K562 (cell line): ENCODE data around the gene PLEKHN1. TPM values are rescaled to one million over a fixed set of nuclear protein-coding genes. Genes with fewer than 3 reads are reported as not detected.

Source experiments
- BACH1 ChIP-seq: fragments of 200-800 bp; sonication (Bioruptor generic); IDR thresholded peaks from 2 replicates; pipeline ENCODE4 v1.6.1; 2016; ENCODE audit warnings: missing genetic modification characterization, missing compliant biosample characterization
- CCAR2 ChIP-seq: fragments of 200-400 bp; formaldehyde crosslinking; IDR thresholded peaks from 2 replicates; pipeline ENCODE4 v1.6.1; 2017; ENCODE audit warnings: mild to moderate bottlenecking, low read depth, low read length
- E4F1 ChIP-seq: fragments of 250-450 bp; sonication (Bioruptor Pico); IDR thresholded peaks from 2 replicates; pipeline ENCODE4 v1.5.0; 2021; ENCODE audit warnings: mild to moderate bottlenecking, borderline replicate concordance
- ERF ChIP-seq: fragments of 450-650 bp; formaldehyde crosslinking; IDR thresholded peaks from 2 replicates; pipeline ENCODE4 v1.4.0; 2020; ENCODE audit warnings: mild to moderate bottlenecking, mixed read lengths
- KAT7 ChIP-seq: sonication (generic); formaldehyde crosslinking; IDR thresholded peaks from 2 replicates; pipeline ENCODE4 v1.8.0; 2022; ENCODE audit warnings: missing genetic modification reagents, mild to moderate bottlenecking, borderline replicate concordance
- KHSRP ChIP-seq: fragments of 450-650 bp; IDR thresholded peaks from 2 replicates; pipeline ENCODE4 v1.6.1; 2017
- SMAD4 ChIP-seq: fragments of 250-450 bp; sonication (Bioruptor Pico); conservative IDR thresholded peaks from 2 replicates; pipeline ENCODE4 v1.8.0; 2021; ENCODE audit warnings: inconsistent platforms, mild to moderate bottlenecking, moderate library complexity
- SNAPC5 ChIP-seq: fragments of 250-450 bp; sonication (Bioruptor Pico); IDR thresholded peaks from 2 replicates; pipeline ENCODE4 v1.8.0; 2021; ENCODE audit warnings: moderate library complexity, mild to moderate bottlenecking, inconsistent platforms
- ZBTB17 ChIP-seq: fragments of 450-650 bp; formaldehyde crosslinking; IDR thresholded peaks from 2 replicates; pipeline ENCODE4 v1.4.0; 2020; ENCODE audit warnings: mild to moderate bottlenecking
- ZBTB7A ChIP-seq: IDR thresholded peaks from 2 replicates; pipeline ENCODE4 v1.6.1; 2011; ENCODE audit warnings: low read depth, mild to moderate bottlenecking, low read length, moderate library complexity, borderline replicate concordance; ENCODE audit not compliant: control insufficient read depth
- ZNF311 ChIP-seq: fragments of 250-450 bp; sonication (Bioruptor Pico); IDR thresholded peaks from 2 replicates; pipeline ENCODE4 v1.4.0; 2020; ENCODE audit warnings: mild to moderate bottlenecking, moderate library complexity
- polyA plus RNA-seq, 8 experiments: library from polyadenylated mRNA; depleted of rRNA in 4 of 8; stranded (reverse) in 5 of 8; unstranded in 3 of 8; fragments of >200 nt; fragmentation: Nextera tagmentation in 2 of 8; fragmentation: Illumina TruSeq in 1 of 8; extraction: Ambion mirVana in 2 of 8; extraction: Trizol in 1 of 8; gene quantifications; 2 replicates each; pipeline versions ENCODE4 v1.2.1 to v1.2.3, GENCODE V29; 2011 to 2014; ENCODE audit warnings: inconsistent platforms in 1 of 8, missing spikeins in 1 of 8
- total RNA-seq, 7 experiments: library from RNA; depleted of rRNA in 6 of 7; stranded (reverse); fragments of >200 nt in 6 of 7; fragmentation: Illumina TruSeq in 2 of 7; extraction: Trizol in 2 of 7; gene quantifications; 2 replicates each; pipeline versions ENCODE4 v1.2.1 to v1.2.3, GENCODE V29; 2011 to 2021; ENCODE audit warnings: low replicate concordance in 1 of 7
- TF ChIP-seq, protein P1 (sequence below): fragments of 250-450 bp; sonication (Bioruptor Pico); IDR thresholded peaks from 2 replicates; pipeline ENCODE4 v1.5.0; 2021

The PLEKHN1 gene
- total and polyA plus RNA-seq, 9 of the 15 experiments (the other 6 are each of a cell fraction or from before 2014, with no cell fraction given) = 0.07 to 1.5 (median 0.13) TPM; not detected in 2

DNA sequence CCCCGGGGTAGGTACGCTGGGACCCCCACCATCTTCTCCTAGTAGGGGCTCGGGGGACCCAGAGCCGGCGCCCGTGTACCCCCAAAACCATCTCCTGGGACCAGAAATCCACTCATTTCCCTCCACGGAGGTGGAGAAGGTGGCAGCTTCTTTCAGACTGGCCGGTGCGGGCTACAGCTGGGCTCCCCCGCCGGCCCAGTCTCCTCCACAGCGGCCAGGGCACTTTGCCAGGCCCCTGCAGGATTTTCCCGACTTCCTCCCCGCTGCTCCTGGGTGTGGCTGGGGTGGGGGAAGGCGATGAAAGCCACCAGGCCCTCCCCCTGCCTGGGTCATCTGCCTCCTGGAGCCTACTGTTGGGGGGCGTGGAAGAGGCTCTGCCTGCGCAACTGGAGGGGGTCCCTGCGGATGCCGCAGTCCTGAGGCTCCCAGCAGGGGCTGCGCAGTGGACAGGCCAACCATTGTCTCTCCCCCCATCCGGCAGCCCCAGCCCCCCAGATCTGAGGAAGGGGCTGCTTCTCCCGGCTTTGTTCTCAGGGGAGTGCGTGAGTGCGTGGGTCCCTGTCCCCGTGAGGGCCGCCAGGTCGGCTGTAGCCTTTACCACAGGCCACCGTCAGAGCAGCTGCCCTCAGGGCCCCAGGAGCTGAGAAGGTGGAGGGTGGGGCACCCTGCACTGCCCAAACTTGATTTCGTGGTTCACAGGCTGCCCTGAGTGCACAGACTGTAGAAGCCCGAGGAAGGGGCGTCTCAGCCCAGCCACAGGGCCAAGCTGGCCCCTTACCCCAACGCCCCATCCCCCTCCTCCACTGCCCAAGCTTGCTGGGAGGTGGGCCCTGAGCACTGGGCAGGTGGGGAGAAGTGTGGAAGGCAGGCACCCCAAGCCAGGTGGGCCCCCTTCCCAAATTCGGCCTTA, 55.0 kb downstream of the PLEKHN1 start (continued):
- TF ChIP-seq, protein P1, sequence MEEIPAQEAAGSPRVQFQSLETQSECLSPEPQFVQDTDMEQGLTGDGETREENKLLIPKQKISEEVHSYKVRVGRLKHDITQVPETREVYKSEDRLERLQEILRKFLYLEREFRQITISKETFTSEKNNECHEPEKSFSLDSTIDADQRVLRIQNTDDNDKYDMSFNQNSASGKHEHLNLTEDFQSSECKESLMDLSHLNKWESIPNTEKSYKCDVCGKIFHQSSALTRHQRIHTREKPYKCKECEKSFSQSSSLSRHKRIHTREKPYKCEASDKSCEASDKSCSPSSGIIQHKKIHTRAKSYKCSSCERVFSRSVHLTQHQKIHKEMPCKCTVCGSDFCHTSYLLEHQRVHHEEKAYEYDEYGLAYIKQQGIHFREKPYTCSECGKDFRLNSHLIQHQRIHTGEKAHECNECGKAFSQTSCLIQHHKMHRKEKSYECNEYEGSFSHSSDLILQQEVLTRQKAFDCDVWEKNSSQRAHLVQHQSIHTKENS (CRISPR knock-in tag) = no peak
- TF ChIP-seq KAT7 (CRISPR knock-in tag) (no peak), E4F1 (no peak), ERF (CRISPR knock-in tag) (0 out of 2 replicates have a peak, but pooled peaks have one; percentile 53), ZBTB17 (no peak), BACH1 (tag) (no peak), SNAPC5 (no peak), KHSRP (no peak), SMAD4 (CRISPR knock-in tag) (peak; percentile 65), ZBTB7A (peak; percentile 60; the same call in 1 of the 2 replicates), ZNF311 (CRISPR knock-in tag) (no peak), CCAR2 (no peak)
